WERI-Rb-1 (cell line): ENCODE data around the gene SHH.
"Not testable (repeated sequence)": the region's sequence is repeated elsewhere in the genome, so short reads cannot be mapped to it uniquely, and the experiment has no call there.

Source experiments
- DNase-seq: peaks from one replicate; pipeline ENCODE4 v3.0.0-alpha.2; 2020
- H3K27ac ChIP-seq: fragments of 250-450 bp; sonication (Bioruptor Pico); 2 replicates; pipeline ENCODE4 v1.5.1; 2020; ENCODE audit warnings: mild to moderate bottlenecking, moderate library complexity
- H3K27me3 ChIP-seq: fragments of 250-450 bp; sonication (Bioruptor Pico); 2 replicates; pipeline ENCODE4 v1.5.1; 2021; ENCODE audit warnings: mild to moderate bottlenecking, low read depth, moderate library complexity; ENCODE audit not compliant: insufficient read depth, severe bottlenecking
- H3K36me3 ChIP-seq: fragments of 250-450 bp; sonication (Bioruptor Pico); 2 replicates; pipeline ENCODE4 v1.5.1; 2020; ENCODE audit warnings: mild to moderate bottlenecking, moderate library complexity
- H3K4me3 ChIP-seq: 2 replicates; pipeline ENCODE4 v1.5.1; 2011; ENCODE audit warnings: low read depth, mild to moderate bottlenecking, control low read depth, low read length
- H3K9me3 ChIP-seq: fragments of 250-450 bp; sonication (Bioruptor Pico); 2 replicates; pipeline ENCODE4 v1.5.1; 2021; ENCODE audit warnings: mild to moderate bottlenecking, moderate library complexity; ENCODE audit not compliant: severe bottlenecking
- CTCF ChIP-seq: IDR thresholded peaks from 2 replicates; pipeline ENCODE4 v1.5.1; 2011; ENCODE audit warnings: low read depth, mild to moderate bottlenecking, control low read depth, inconsistent platforms, low read length

Gene SHH

DNA sequence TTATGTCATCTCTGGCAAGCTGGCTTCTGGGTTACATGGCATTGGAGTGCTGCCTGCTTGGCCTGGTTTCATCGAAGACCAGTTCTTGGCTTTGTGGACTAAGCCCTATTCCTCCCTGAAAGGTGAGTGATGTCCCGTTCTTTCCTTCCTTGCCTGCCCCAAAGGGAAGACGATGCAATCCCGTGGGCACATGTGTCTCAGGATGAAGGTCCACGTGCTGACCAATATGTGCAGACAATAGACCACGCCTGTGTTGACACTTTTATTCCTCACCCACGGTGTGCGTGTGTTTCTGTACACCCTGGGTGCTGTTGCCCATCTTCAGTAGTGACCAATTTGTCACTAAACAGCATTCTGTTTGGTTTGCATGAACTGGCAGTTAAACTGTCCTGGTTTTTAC lies 28.6 kb upstream of the SHH start:
- no peak for DNase-seq
- H3K27me3 ChIP-seq: peaks cover 100% of the 10 kb centered on the region
- no peak for TF ChIP-seq CTCF
- H3K4me3 ChIP-seq: no peak overlapping the region
- no peaks in the 10 kb centered on the region for H3K36me3 ChIP-seq
- no peak overlapping the region for H3K27ac ChIP-seq
- H3K9me3 ChIP-seq: no peaks in the 10 kb centered on the region

GRCh38 chr7:155840262-155840885 lies 28.1 kb upstream of the SHH start:
- H3K4me3 ChIP-seq: no peak overlapping the region
- H3K27me3 ChIP-seq: peaks cover 100% of the 10 kb centered on the region
- no peak for DNase-seq
- no peaks in the 10 kb centered on the region for H3K36me3 ChIP-seq
- H3K27ac ChIP-seq: no peak overlapping the region
- H3K9me3 ChIP-seq: no peaks in the 10 kb centered on the region
- TF ChIP-seq CTCF: no peak

DNA sequence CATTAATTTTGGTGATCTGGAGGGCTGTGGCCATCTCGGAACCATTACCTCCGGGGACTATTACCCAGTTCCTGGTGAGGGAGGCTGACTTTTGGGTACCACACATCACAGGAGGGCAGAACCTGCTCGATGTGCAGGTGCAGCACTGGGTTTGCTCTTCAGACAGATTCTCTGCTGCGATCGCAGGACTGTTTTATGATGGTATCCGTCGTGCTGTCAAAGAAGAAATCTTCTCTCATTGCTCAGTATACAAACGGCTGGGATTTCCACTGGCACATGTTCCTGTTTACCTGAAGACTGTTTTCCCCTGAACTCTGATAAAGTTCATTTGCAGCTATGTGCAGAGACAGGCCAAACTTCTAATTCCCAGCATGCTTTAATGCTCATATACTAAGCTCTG lies 27.2 kb upstream of the SHH start:
- H3K27ac ChIP-seq: no peak overlapping the region
- peaks cover 100% of the 10 kb centered on the region for H3K27me3 ChIP-seq
- TF ChIP-seq CTCF: no peak
- no peaks in the 10 kb centered on the region for H3K36me3 ChIP-seq
- H3K9me3 ChIP-seq: no peaks in the 10 kb centered on the region
- DNase-seq: no peak
- H3K4me3 ChIP-seq: no peak overlapping the region

- not testable (repeated sequence) for H3K9me3 ChIP-seq, H3K4me3 ChIP-seq, H3K36me3 ChIP-seq, H3K27ac ChIP-seq, DNase-seq
- peaks cover 100% of the 10 kb centered on the region for H3K27me3 ChIP-seq
These were observed 26.0 kb upstream of the SHH start for GRCh38 chr7:155838312-155838711.

DNA sequence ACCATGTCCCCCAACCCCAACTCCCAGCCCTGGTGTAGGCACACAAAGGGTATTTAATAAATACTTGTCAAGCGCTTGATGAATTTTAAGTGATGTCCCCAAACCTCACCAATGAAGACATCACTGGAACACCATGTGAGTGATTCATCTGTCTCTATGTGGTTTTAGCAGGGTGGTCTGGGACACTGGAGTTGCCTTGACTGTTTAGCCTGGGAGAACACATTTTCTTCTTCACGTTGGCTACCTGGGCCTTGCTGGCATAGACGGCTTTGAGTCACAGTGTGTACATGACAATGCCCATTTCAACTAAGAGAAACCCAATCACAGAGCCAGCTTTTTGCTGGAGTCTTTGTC lies 24.8 kb upstream of the SHH start:
- no peak overlapping the region for H3K27ac ChIP-seq
- no peaks in the 10 kb centered on the region for H3K36me3 ChIP-seq
- no peaks in the 10 kb centered on the region for H3K9me3 ChIP-seq
- no peak overlapping the region for H3K4me3 ChIP-seq
- TF ChIP-seq CTCF: no peak
- peaks cover 100% of the 10 kb centered on the region for H3K27me3 ChIP-seq
- DNase-seq: no peak

DNA sequence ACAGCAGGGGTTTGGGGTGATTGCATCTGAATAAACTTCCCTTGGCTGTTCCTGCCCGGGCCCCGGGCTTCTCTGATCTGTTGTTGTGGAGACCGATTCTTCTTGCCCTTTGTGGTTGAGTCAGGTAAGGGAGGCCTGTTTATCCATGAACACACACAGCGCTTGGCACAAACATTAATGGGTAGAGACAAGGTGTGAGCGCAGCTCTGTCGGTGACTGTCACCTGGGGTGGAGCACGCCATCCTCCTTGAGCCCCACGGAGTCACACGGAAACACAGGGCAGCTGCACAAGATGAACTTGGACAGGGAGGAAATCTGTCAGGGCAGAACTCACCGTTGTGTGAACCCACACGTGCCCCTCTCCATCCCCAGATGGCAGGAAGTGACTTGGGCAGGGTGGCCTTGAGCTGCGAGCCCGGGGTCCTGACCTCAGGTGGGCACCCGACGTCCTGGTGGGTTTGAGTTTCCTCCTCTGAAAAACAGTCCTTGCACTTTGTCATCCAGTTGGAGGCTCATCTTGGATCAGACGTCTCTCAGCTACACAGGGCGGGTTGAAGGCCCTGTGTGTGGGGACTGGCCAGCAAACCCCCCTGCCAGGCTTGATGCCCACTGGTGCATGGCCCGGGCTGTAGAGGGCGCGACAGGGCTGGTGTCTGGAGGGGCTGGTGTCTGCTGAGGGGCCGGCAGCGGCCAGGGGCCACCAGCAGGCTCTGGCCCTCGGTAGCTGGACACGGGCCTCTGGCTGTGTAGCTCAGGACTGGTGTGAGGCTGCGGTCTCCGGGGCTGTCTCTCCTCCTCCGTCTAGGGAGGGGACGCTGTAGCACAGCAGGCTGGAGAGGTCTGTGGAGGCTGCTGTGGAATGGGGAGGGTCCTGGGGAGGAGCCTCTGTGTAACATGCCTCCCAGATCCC lies 24.2 kb upstream of the SHH start:
- Histone ChIP-seq H3K9me3 (no peaks in the 10 kb centered on the region), H3K27me3 (peaks cover 100% of the 10 kb centered on the region), H3K27ac (no peak overlapping the region), H3K36me3 (no peaks in the 10 kb centered on the region), H3K4me3 (no peak overlapping the region)
- DNase-seq: no peak
- TF ChIP-seq CTCF: no peak
